ENCODE data around the gene ELOVL7. TPM values are rescaled to one million over a fixed set of nuclear protein-coding genes. Genes with fewer than 3 reads are reported as not detected.

The ELOVL7 gene
- 0.39 TPM in 1 of 2 replicates, not detected in the other for total RNA-seq

DNA sequence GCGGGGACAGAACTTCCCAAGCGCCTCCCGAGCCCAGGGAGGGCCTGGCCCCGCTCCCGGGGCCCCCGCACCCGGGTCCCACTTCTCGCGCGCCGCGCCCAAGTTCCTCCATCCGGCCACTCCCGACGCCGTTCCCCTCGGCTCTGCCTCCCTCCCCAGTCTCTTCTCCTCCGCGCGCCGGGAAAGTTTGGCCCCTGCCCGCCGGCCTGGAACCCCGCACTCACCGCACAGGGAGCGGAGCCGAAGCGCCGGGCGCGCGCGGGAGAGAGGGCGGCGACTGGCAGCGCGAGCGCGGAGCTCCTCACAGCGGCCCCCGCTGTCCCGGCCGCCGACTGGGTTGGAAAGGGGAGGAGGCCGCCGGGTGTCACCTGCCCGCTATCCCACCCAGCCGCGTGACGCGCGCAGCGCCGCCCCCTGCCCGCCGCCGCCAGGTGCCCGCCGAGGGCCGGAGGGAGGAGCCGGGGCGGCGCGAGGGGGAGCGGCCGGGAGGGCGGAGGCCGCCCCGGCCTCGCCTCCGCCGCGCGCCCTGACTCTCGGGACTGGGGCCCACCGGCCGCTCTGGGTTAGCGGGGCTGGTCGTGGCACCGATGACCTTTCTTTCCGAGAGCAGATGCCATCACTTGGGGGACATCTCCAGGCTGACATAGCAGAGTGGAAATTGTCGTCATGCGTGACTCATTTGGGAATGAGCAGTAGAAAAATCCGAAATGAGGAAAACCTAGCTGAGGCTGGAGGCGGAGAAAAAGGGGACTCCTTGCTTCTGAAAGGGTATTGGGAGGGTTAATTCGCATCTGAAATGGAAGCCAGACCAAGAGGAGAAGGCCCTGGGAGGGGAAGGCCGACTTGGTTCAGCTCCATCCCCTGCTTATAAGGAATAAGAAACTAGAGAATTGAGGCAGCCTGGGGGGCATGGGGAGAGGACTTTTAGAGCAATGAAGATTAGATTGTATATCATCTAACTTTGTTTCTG is at the start of gene ELOVL7:
ELOVL7 (minus strand) TSS at position 334 of the 970 bp plus-strand sequence. CDS start 56,872 bp downstream, outside the sequence.

Other genes starting within 250 kb of the ELOVL7 start
- gene DEPDC1B, start 144.1 kb downstream of the ELOVL7 start, total RNA-seq = 7.1 and 10.0 TPM in 2 replicates
- 7.3 and 13.1 TPM in 2 replicates for gene ERCC8, start 100.8 kb upstream of the ELOVL7 start, total RNA-seq
- gene NDUFAF2, start 100.9 kb upstream of the ELOVL7 start, total RNA-seq = 13.3 and 36.6 TPM in 2 replicates